GM18520 (cell line): Measurements from ENCODE around the gene HHIPL2.
"Not testable (repeated sequence)": the region's sequence is repeated elsewhere in the genome, so short reads cannot be mapped to it uniquely, and the experiment has no call there.

Experiments used
- ATAC-seq: cut with Tn5 transposase; IDR thresholded peaks from one replicate; pipeline ENCODE4 v1.9.1; 2021; ENCODE audit not compliant: unreplicated experiment

HHIPL2 gene

DNA sequence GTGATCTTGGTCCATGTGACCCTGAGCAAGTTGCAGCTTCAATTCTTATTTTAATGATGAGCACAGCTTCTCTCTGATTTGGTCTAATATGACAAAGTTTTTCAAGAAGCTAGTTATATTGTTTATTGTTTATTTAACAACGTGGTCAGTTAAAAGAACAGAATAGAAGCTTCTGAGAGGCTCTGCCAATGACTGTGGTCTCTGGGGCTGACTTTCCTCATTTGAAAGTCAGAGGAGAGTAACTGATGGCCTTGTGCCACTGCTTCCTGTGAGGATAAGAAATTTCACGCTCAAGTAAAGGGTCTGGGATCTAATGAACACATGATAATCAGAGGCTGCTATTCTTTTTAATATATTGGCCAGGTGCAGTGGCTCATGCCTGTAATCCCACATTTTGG lies 7.3 kb downstream of the HHIPL2 start:
- ATAC-seq = no peak

DNA sequence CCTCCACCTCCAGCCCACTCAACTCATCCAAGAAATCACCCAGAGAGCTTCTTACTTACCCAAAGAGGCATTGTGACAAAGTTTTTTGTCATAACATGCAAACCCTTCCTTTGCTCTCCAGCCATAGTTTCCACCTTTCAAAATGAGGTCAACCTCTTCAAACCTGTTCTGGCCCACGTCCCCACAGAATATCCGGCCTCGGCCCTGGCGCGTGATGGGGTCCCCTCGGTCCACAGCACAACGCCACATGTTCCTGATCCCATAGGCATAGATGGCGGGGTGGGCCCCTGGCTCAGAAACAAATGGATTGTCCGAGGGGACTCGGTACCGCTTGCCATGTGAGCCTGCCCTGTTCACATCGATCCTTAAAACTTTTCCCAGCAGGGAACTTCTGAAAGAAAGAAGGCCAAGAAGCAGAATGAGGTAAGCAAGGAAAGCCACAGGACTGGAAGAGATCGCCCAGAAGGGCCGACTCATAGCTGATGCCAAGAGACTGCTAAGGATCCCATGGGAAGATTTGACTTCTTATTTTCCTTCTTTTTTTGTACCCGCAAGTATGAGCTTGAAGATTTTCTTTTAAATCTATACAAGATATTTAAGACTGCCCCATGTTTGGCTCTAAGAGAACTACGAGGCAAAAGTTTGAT lies 7.8 kb downstream of the HHIPL2 start:
- ATAC-seq = no peak

DNA sequence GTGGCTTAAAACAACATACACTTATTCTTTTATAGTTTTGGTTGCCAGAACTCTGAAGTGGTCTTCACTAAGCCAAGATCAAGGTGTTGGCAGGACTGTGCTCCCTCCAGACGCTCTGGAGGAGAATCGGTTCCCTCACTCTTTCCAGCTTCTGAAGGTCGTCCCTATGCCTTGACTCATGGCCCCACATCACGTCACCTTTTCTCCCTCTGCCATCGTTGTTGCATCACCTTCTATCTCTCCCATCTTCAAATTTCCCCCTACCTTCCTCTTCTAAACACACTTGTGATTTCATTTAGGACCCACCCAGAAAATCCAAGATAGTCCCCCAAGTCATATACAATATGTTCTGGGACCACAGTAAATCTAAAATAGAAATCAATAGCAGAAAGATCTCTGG lies 12.4 kb downstream of the HHIPL2 start:
- ATAC-seq = no peak

DNA sequence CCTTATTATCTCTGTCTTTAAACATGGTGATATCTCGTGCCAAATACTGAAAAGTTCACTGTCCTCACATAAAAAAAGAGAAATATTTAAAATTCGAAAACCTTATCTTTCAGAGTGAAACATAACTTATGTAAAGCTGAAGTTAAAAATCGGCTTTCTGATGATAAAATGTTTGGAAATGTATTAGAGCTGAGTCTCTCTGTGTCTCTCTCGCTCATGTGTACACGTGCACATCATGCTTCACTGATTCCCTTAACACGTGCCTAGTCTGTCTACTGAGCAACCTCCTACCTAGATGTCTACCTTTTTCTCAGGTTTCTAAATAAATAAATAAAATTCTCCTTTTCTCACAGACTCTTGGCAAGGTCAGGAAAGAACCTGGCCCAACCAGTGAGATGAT lies 17.1 kb downstream of the HHIPL2 start:
- no peak for ATAC-seq

DNA sequence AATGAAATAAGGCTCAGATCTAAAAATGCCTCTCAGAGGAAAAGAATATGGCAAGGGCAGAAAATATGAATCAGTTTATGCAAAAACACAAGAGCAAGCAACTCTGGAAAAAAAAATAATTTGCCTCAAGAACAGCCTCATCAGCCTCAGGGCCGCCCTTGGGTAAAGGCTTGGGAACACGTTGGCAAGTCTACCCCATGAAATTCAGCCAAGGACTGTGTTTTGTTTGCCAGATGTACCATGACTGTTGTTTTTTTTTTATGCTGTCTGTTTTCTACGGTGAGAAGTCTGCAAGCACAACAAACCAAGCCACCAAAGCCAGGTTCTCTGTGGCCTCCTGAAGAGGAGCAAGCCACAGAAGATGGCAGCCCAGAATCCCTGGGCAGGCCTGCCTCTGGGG lies 18.0 kb downstream of the HHIPL2 start:
- no peak for ATAC-seq

DNA sequence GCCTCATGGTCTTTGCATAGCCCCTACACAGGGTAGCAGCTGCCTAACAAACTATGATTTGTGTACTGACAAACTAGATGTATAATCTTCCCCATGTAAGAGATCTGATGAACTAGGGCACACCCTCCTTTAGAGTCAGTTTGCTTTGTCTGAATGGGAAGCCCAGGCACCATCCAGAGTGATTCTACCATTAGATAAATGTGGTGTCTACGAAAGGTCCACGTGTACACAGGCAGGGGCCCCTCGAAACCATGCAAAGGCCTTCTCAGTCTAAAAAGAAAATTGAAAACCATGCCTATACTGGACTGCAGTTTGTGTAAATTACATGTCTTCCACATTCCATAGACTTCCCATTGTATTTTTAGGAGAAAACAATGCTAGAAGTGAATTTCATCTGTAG lies 18.7 kb downstream of the HHIPL2 start:
- no peak for ATAC-seq

DNA sequence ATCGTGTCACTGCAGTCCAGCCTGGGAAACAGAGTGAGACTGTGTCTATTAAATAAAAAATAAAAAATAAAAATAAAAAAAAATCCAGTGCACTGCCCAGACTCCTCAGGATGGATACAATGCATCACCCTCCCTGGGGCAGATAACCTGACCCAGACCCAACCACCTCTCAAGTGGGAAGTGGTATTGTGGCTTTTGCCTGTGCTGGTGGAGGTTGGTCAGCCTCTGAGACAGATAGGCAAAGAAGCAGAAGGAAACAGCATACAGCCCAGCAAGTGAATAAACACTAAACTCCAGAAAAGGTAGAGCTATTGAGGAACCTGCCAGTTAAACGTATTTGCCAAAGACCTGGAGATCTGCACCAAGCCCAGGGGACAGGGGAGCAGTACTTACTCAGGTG lies 22.0 kb downstream of the HHIPL2 start:
- no peak for ATAC-seq

DNA sequence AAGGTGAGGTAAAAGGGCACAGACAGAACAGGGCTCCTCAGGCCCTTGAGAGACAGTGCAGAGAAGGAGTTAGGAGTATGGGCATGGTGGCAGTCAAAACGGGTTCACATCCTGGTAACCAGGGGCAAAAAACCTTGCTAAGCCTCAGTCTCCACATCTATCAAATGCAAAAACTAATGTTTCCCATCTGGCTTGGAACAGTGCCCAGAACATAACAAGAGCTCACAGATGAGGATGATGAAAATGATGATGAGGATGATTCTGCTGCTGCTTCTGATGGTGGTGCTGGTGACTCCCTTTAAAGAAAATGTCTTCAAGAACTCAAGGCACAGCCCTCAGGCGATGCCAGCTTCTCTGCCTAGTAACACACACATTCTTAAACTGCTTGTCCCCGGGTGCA lies 24.1 kb downstream of the HHIPL2 start:
- ATAC-seq = no peak

DNA sequence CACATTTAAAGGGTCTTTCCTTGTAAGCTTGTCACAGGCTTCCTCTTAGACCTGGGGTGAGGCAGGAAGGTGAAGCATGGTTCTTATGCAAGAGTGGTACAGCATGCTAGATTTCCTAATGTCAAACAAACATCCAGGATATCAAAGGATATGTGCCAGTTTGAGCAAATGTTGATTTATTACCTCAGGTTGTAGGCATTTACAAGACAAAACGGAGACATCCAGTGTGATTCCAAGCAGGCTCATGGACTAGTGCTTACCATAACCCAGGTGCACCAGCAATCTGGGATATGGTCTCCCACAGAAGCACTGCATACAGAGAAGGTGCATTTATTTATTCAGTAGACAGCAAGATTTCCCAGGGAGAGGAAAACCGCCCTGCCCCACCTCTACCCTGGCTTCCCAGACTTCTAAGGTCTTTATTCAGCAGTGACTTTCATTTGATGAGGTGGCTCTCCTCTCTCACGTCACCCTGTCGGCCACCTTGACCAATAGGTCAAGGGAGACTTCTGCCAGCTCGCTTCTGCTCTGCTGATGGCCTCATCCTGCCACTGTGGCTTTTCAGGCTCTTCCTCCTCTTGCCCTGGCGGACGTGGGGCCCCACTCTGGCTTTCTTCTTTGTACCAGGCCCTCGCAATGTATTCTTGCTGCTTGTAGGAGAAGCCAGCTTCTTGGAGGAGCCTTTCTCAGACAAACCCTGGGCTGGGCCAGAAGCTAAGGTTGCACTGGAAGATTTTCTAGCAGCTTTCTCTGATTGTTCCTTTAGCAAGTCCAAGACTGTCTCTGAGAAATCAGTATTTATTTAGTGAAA lies 25.6 kb downstream of the HHIPL2 start:
- ATAC-seq = no peak

DNA sequence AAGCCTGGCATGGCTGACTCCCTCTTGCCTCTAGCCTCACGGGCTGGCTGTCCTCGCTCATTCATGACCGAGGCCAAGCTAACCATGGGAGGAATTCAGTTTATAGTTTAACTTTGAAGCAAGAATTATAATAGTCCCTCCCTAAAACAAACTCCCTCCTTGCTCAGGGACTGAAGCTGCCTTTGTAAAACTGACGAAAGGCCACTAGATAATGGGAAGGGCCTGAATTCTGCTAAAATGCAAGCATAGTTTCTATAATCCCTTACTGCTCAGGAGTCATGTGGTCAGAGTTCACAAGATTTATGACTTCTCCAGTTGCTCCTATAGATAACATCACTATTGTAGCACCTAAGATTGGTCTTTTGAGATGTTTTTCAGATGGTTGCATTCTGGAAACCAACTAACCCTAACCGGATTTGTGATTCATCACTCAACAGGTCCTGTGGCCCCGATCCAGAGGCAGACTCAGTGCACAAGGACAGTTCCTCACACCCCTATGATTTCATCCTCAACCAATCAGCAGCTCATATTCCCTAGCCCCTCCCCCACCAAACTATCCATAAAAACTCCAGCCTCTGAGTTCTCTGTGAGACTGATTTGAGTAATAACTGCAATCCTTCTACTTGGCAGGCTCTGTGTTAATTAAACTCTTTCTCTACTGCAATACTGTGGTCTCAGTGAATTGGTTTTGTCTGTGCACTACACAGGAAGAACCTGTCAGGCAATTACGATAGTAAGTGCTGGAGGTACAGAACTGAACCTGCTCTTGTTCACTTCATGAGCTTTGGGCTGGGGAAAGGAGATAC lies 26.4 kb downstream of the HHIPL2 start:
- ATAC-seq = no peak

DNA sequence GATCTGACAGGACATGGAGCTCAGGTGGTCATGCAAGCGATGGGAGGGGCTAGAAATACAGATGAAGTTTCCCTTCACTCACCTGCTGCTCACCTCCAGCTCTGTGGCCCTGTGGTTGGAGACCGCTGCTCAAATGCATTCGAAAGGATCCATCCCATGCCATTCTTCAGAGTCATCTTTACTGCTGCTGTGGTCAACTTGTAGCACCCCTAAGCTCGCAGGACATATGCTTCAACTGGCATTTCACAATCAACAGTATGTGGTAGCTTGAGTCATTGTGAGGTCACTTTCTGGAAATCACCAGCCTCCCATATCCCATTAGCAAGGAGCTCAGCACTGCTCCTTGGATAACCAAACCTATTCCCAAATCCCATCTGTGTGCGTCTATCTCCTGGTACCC lies 58.4 kb downstream of the HHIPL2 start:
- not testable (repeated sequence) for ATAC-seq

DNA sequence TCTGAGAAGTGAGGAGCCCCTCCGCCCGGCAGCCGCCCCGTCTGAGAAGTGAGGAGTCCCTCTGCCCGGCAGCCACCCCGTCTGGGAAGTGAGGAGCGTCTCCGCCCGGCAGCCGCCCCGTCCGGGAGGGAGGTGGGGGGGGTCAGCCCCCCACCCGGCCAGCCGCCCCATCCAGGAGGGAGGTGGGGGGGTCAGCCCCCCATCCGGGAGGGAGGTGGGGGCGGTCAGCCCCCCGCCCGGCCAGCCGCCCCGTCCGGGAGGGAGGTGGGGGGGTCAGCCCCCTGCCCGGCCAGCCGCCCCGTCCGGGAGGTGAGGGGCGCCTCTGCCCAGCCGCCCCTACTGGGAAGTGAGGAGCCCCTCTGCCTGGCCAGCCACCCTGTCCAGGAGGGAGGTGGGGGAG lies 60.1 kb downstream of the HHIPL2 start:
- ATAC-seq = not testable (repeated sequence)

DNA sequence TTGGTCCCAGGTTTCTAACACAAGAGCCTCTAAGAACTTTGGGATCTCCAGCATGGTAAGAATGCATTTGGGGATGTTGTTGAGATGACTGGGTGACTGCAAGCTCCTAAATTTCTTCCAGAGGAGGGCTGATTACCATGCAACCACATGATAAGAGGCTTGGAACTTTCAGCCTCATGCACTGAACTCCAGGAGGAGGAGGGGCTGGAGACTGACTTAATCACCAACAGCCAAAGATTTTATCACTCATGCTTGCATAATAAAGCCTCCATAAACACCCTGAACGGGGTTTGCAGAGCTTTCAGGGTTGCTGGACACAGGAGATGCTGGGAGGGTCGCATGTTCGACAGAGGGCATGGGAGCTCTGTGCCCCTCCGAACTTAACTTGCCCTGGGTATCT lies 63.9 kb downstream of the HHIPL2 start:
- not testable (repeated sequence) for ATAC-seq

DNA sequence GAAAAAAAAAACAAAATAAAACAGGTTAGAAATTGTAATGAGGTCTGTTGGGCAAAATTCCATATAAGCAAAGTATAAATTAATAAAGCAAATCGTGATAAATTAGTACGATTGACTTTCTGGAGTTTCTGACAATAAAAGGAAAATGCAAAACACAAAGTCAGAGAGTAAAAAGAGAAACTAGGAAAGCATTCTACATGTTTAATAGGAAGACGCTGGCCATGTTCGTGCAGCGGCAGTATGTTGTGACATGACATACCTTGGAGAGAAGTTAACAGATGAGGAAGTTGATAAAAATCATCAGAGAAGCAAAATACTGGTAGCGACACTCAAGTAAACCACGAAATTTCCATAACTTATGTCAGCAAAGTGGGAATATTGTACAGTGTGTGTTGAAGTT lies 68.3 kb downstream of the HHIPL2 start:
- ATAC-seq = not testable (repeated sequence)

DNA sequence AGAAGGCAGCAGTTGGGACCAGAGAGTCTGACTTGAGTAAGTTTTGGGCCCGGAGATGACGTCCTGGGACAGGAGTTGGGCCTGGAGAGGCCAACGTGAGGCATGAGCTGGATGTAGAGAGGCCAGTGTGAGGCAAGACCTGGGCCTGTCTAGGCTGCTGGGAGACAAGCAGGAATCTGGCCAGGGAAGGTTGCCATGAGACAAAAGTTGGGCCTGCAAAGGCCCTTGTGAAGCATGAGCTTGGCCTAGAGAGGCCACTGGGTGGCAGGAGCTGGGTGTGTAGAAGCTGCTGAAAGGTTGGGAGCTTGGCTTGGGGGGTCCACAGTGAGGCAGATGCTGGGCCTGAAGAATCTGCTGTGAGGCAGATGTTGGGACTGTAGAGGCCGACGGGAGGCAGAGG lies 71.5 kb downstream of the HHIPL2 start:
- not testable (repeated sequence) for ATAC-seq

DNA sequence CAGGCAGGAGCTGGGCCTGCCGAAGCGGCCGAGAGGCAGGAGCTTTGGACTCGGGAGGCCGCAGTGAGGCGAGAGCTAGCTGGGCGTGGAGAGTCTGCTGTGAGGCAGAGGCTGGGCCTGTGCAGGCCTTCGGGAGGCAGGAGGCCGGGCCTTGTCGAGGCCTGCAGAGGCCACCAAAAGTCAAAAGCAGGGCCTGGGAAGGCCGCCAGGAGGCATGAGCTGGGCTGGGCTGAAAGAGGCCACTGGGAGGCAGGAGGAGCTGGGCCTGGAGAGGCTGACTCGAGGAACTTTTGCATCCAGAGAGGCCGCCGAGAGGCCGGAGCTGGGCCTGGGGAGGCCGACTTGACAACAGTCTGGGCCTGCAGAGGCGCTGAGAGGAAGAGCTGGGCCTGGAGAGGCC lies 74.2 kb downstream of the HHIPL2 start:
- not testable (repeated sequence) for ATAC-seq

DNA sequence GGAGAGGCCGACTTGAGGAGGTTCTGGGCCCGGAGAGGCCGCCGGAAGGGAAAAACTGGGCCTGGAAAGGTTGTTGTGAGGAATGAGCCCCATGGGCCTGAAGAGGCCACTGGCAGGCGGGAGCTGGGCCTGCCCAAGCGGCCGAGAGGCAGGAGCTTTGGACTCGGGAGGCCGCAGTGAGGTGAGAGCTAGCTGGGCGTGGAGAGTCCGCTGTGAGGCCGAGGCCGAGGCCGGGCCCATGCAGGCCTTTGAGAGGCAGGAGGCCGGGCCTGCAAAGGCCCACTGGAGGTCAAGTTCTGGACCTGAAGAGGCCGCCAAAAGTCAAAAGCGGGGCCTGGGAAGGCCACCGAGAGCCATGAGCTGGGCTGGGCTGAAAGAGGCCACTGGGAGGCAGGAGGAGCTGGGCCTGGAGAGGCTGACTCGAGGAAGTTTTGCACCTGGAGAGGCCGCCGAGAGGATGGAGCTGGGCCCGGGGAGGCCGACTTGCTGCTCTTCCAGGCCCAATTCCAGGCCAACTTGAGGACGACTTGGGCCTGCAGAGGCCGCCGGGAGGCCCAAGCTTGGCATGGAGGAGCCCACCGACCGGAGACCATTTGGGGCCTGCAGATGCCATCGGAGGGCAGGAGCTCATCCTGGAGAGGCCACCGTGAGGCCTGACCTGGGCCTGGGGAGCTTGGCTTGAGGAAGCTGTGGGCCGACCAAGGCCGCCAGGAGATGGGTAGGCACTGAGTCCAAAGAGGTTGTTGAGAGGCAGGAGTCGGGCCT lies 74.9 kb downstream of the HHIPL2 start:
- ATAC-seq = not testable (repeated sequence)
